HG03442 (cell line): Measurements from ENCODE around the gene ERC1.
"Not testable (repeated sequence)": the region's sequence is repeated elsewhere in the genome, so short reads cannot be mapped to it uniquely, and the experiment has no call there.

ENCODE experiments used
- ATAC-seq: cut with Tn5 transposase; IDR thresholded peaks from one replicate; pipeline ENCODE4 v1.9.1; 2021; ENCODE audit warnings: mild to moderate bottlenecking, moderate library complexity; ENCODE audit not compliant: unreplicated experiment

ERC1 gene

GRCh38 chr12:1310653-1311052 is 319.6 kb downstream of the ERC1 start:
- no peak for ATAC-seq

GRCh38 chr12:1311145-1311544 is 320.1 kb downstream of the ERC1 start:
- ATAC-seq, result no peak

DNA sequence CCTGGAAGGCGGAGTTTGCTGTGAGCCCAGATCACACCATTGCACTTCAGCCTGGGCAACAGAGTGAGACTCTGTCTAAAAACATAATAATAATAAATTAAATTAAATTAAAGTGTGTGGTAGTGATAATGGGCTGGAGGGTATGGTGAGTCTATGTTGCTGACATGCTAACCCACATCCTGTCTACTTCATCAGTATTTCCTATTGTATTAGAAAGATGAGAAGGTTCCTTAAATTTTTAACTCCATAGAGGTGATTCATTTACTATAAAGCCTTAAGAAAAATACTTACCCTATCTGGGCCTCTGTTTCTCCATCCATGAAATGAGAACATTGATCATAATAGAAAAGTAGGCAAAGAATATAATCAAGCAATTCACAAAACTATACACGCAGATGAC is 322.9 kb downstream of the ERC1 start:
- ATAC-seq, result no peak

DNA sequence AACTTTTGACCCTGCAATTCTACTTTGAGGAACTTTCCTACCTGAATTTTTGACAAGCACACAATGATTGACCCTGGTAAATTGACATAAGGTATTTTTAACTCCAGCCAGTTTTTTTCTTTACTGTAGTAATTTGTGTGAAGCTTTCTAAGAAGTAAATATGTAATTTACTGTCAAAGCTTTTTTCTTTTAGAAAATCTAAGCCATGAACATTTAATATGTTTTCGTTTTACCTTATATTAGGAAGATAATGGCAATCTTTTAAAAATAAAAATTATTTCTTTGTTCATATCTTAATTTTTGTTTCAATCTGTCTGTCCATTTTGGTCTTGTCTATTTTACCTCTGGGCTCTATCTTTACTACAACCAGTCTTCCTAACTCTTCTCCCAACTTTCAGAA is 323.5 kb downstream of the ERC1 start:
- no peak for ATAC-seq

DNA sequence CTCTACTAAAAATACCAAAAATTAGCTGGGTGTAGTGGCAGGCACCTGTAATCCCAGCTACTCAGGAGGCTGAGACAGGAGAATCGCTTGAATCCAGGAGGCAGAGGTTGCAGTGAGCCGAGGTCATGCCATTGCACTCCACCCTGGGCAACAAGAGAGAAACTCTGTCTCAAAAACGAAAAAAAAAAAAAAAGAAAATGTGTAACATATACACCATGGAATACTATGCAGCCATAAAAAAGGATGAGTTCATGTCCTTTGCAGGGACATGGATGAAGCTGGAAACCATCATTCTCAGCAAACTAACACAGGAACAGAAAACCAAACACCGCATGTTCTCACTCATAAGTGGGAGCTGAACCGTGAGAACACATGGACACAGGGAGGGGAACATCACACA is 326.0 kb downstream of the ERC1 start:
- ATAC-seq, result not testable (repeated sequence)

GRCh38 chr12:1318327-1319031 is 327.5 kb downstream of the ERC1 start:
- no peak for ATAC-seq

DNA sequence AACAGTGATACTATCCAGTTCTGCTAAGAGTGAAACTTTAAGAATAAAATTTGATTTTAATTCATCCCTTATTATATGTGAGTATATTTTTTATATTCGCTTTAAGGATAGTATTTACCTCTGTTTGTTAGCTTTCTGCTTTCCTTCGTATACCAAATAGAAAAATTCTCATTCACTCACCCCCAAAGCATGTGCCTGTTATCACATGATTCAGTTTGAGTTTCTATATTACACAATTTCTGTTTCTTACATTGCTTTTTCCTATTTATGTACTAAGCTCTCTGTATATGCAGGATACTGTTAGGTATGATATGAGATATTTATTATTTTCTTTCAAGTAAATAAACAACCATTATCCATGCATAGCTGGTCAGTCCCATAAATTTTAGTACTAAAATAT is 328.2 kb downstream of the ERC1 start:
- ATAC-seq, result no peak

DNA sequence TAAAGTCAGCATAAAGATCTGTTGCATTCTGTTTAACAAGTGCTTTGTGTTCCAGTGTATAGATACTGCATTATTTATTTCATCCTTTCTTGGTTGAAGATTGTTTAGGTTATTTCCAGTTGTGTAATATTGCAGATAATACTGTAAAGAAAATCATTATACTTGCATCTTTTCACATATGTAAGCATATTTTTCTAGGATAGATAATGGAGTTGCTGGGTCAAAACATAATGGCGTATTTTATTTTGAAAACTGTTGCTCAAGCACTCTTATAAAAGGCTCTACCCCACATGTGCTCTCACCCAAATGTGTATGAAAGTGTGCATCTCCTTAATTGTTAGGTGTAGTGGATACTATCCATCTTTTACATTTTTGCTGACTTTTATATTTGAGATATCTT is 329.0 kb downstream of the ERC1 start:
- ATAC-seq, result no peak

DNA sequence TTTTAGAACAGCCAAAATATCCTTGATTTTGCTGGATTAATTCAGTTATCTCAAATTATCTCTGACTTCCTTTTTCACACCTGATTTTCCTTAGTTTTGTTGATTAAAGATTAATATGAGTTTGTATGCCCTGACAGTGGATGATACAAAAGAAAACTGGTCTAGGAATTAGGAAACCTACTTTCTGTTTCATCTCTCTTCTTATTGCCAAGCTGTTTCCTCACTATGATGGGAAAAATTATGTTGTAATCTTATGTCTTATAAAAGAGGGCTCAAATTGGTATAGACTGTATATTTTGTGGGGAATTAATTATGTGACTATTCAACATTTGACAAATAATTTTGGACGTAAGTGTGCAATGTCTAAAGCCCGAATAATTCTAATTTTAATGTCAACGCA is 331.8 kb downstream of the ERC1 start:
- no peak for ATAC-seq

DNA sequence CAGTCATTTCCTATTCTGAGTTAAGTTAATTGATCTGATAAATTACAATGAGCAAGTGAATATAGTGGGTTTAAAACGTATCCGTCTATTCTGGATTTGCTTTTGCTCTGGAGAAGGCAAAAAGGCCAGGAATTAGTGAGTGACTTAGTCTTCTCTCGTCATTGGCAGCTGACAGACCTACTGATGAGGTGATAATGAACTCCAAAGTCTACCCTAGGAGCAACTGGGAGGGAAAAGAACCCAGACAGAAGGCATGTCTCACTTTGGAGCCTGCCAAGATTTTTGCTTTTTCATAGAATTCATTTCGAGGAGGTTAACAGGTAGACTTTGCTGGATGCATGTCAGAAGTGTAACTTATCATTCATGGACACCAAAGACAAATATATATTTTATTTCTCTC is 333.1 kb downstream of the ERC1 start:
- no peak for ATAC-seq

GRCh38 chr12:1324910-1325309 is 333.9 kb downstream of the ERC1 start:
- no peak for ATAC-seq

GRCh38 chr12:1325666-1326065 is 334.6 kb downstream of the ERC1 start:
- ATAC-seq, result no peak

- ATAC-seq, result no peak
Measured at GRCh38 chr12:1326258-1326657, 335.2 kb downstream of the ERC1 start.

DNA sequence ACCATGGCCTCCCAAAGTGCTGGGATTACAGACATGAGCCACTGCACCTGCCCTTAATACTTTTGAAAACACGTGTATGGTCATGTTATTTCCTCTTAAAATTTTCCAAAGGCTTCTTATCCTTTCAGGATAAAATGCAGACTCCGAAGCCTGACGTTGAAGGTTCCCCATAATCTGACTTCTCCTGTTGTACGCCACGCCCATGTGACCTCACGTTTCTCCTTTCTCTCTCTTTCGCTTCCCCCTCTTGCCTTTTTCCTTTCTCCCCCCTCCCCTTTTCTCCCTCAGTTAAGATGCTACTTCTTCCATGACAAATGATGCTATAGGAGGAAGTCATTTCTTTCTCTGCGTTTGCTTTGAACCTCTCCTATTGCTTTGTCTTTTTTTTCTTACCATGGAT is 337.4 kb downstream of the ERC1 start:
- no peak for ATAC-seq

- ATAC-seq, result no peak
Measured at GRCh38 chr12:1329784-1330476, 338.9 kb downstream of the ERC1 start.

- ATAC-seq, result no peak
Measured at GRCh38 chr12:1330477-1330827, 339.4 kb downstream of the ERC1 start.

DNA sequence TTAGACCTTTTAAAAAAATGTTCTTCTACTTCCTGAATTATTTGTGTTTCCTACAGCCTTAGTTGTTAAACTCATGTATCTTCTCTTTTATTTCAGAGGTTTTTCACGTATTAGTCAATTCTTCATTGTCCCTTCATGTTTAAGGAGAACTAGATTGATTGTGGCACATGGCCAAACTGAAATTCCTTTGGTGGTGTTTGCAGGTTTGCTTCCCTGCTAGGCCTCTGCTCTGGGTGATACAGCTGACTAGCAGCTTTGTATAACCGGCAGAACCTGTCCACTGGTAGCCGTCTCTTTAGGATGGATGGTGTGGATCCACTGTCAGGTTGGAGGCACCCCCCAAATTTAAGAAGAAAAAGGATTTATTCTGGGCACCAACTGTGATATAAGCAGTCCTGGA is 341.3 kb downstream of the ERC1 start:
- no peak for ATAC-seq

DNA sequence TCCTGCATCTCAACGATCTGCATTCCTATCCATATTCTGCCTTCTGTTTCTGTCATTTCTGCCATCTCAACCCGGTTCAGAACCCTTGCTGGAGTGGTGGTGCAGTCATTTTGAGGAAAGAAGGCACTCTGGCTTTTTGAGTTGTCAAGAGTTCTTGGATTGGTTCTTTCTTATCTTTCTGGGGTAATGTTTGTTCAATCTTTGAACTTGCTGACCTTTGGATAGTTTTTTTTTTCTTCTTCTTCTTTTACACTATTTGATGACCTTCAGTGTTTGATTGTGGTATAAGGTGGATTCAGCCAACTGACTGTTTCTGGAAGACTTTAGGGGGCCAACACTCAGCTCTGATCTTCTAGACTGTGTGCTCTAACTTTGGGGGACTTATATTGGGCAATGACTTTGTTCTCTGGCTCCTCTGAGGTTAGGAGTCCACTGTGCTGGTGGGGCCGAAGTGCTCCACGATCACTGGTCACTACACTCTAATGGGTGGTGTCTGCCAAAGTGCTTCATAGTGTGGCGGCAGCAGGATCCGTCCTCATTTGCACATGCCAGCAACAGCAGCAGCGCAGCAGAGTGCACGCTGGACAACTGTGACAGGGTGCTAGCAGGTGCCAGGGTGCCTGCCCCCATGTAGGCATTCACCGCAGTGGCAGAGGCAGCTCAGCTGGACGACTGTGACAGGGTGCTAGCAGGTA is 347.6 kb downstream of the ERC1 start:
- no peak for ATAC-seq

- ATAC-seq, result not testable (repeated sequence)
Measured at GRCh38 chr12:1339178-1339541, 348.1 kb downstream of the ERC1 start.

DNA sequence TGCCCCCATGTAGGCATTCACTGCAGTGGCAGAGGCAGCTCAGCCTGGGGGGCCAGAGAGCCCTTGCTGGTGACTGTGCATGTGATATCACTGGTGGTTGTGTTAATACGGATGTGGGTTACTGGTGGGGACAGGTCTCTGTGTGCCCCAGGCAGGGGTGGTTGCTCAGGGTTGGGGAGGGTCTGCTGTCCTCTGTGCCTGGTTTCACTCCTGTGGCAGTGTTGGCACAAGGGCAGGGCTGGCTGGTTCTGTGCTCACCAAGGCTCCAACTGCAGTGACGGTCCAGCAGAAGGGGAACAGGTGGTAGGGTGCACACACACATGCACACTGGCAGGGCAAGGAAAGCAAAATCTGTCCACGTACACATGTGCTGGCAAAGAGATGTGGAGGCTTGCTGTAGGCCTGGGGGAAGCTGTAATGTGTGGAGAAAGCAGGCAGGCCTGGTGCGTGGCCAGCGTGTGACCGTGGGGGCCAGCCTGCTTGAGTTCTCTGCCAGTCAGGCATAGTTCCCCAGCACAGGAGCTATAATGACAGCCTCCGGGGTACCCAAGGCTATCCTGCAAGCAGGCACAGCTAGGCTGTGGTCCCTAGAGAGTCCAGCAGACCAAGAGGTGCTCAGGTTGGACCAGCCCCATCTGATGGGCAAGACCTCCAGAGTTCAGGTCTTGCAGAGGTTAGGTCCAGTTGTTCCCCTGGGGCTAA is 348.7 kb downstream of the ERC1 start:
- no peak for ATAC-seq

DNA sequence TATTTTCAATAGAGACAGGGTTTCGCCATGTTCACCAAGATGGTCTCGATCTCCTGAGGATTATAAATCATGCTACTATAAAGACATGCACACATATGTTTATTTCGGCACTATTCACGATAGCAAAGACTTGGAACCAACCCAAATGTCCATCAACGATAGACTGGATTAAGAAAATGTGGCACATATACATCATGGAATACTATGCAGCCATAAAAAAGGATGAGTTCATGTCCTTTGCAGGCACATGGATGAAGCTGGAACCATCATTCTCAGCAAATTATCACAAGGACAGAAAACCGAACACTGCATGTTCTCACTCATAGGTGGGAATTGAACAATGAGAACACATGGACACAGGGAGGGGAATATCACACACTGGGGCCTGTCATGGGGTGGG is 350.2 kb downstream of the ERC1 start:
- not testable (repeated sequence) for ATAC-seq

DNA sequence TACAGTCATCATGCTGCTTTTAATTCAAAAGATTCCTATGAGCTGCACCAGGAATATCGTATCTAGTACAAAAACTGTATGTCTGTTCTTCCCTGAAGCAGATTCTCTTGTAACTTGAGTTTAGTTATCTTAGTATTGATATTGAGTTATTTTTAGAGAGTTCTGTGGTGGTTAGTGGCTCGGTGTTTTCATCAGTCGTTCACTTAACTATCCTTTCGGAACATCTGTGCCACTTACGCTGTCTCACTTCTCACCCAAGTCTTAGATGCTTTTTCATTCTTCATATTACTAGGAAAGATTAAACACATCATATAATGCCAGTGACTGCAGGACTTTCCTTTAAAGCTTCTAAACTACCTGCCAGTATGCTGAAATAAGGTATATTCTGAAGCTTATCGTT is 352.4 kb downstream of the ERC1 start:
- ATAC-seq, result no peak
